Natural killer cell (primary cell): ENCODE measurements around the gene TMIE. TPM values are rescaled to one million over a fixed set of nuclear protein-coding genes. Genes with fewer than 3 reads are reported as not detected.

ENCODE experiments used
- ATAC-seq, 3 donors: fragments of 150-1000 bp in 2 of 3; fragments of 200-7000 bp in 1 of 3; cut with Tn5 transposase; 1 replicate in 1 of 3; 2 replicates in 2 of 3; pipeline ENCODE4 v1.10.0; 2021; ENCODE audit warnings: mild to moderate bottlenecking in 2 of 3, moderate library complexity in 2 of 3
- DNase-seq, 2 donors: peaks; one replicate each; pipeline versions ENCODE4 v3.0.0 to v3.0.0-alpha.2; 2013 to 2021; ENCODE audit warnings: mixed read lengths in 1 of 2
- H3K27ac ChIP-seq: one replicate; pipeline ENCODE4 v1.5.1; 2013; ENCODE audit warnings: mild to moderate bottlenecking, low read length
- H3K27me3 ChIP-seq: one replicate; pipeline ENCODE4 v1.6.1; 2013; ENCODE audit warnings: low read length; ENCODE audit not compliant: control insufficient read depth, insufficient read depth
- H3K36me3 ChIP-seq: one replicate; pipeline ENCODE4 v1.6.1; 2013; ENCODE audit warnings: low read length; ENCODE audit not compliant: control insufficient read depth, insufficient read depth
- H3K4me1 ChIP-seq: one replicate; pipeline ENCODE4 v1.6.1; 2013; ENCODE audit warnings: low read length; ENCODE audit not compliant: control insufficient read depth, insufficient read depth
- H3K4me3 ChIP-seq: one replicate; pipeline ENCODE4 v1.5.1; 2013; ENCODE audit warnings: low read length
- H3K9me3 ChIP-seq: one replicate; pipeline ENCODE4 v1.6.1; 2013; ENCODE audit warnings: low read length; ENCODE audit not compliant: control insufficient read depth, insufficient read depth
- H3K27ac Mint-ChIP-seq, 2 donors: one replicate each; pipeline ENCODE4 v1.8.0; 2022; ENCODE audit warnings: mild to moderate bottlenecking in 2 of 2, mixed read lengths in 2 of 2, moderate library complexity in 1 of 2
- H3K27me3 Mint-ChIP-seq, 2 donors: one replicate each; pipeline ENCODE4 v1.8.0; 2022; ENCODE audit warnings: low read depth in 2 of 2, mixed read lengths in 2 of 2
- H3K36me3 Mint-ChIP-seq: one replicate; pipeline ENCODE4 v1.8.0; 2022; ENCODE audit warnings: mixed read lengths
- H3K4me1 Mint-ChIP-seq, 2 donors: one replicate each; pipeline ENCODE4 v1.8.0; 2022; ENCODE audit warnings: mixed read lengths in 2 of 2
- H3K4me3 Mint-ChIP-seq: one replicate; pipeline ENCODE4 v1.8.0; 2022; ENCODE audit warnings: mild to moderate bottlenecking, moderate library complexity, mixed read lengths
- H3K9me3 Mint-ChIP-seq, 2 donors: one replicate each; pipeline ENCODE4 v1.8.0; 2022; ENCODE audit warnings: mixed read lengths in 2 of 2
- WGBS: methylation state at CpG from one replicate; pipeline ENCODE4 v1.1.7; 2013; ENCODE audit warnings: missing lambda C conversion rate; ENCODE audit not compliant: insufficient coverage; 5-methylcytosine and 5-hydroxymethylcytosine counted together
- intact Hi-C: fragments of 100-400 bp; cut with micrococcal nuclease; formaldehyde crosslinking; loops from one replicate; pipeline ENCODE4 v1.14.2; 2022
- total RNA-seq, 4 donors: library from RNA; stranded (reverse); fragments of 120-200 nt in 1 of 4; gene quantifications; one replicate each; pipeline versions ENCODE4 v1.2.3 to v1.2.4, GENCODE V29; 2013 to 2022
- TF ChIP-seq, protein P1 (sequence below): fragments of 200-600 bp; IDR thresholded peaks from one replicate; pipeline ENCODE4 v1.8.0; 2022; ENCODE audit warnings: antibody characterized with exemption

TMIE gene
- total RNA-seq, 3 donors from 2014 or later (not counting 1 experiment from before 2014, with no cell fraction given) = not detected

DNA sequence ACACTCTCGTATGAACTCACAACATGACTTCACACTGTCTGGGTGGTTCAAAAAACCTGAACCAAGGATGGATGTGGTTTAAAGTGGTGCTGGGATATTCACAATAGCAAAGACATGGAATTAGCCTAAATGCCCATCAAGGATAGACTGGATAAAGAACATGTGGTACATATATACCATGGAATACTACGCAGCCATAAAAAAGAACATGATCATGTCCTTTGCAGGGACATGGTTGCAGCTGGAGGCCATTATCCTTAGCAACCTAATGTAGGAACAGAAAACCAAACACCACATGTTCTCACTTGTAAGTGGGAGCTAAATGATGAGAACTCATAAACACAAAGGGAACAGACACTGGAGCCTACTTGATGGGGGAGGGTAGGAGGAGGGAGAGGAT is 19.8 kb downstream of the TMIE start:
- H3K4me3 ChIP-seq = no peak overlapping the region
- H3K27ac ChIP-seq = no peak overlapping the region
- H3K9me3 ChIP-seq = no peaks in the 10 kb centered on the region
- Mint-ChIP-seq H3K9me3 (peaks cover 0 to 3% of the 10 kb centered on the region in 2 donors), H3K27me3 (peaks cover 5 to 20% of the 10 kb centered on the region in 2 donors), H3K4me3 (no peak overlapping the region), H3K36me3 (no peaks in the 10 kb centered on the region), H3K4me1 (peaks cover 0 to 4% of the 10 kb centered on the region in 2 donors), H3K27ac (no peak overlapping the region)
- H3K27me3 ChIP-seq = peaks cover 2% of the 10 kb centered on the region
- intact Hi-C loops = no loop called here
- 100% methylated on average over 1 of the region's 2 CpGs for WGBS
- no peak for DNase-seq
- ATAC-seq = no peak
- H3K36me3 ChIP-seq = no peaks in the 10 kb centered on the region
- TF ChIP-seq, protein P1, sequence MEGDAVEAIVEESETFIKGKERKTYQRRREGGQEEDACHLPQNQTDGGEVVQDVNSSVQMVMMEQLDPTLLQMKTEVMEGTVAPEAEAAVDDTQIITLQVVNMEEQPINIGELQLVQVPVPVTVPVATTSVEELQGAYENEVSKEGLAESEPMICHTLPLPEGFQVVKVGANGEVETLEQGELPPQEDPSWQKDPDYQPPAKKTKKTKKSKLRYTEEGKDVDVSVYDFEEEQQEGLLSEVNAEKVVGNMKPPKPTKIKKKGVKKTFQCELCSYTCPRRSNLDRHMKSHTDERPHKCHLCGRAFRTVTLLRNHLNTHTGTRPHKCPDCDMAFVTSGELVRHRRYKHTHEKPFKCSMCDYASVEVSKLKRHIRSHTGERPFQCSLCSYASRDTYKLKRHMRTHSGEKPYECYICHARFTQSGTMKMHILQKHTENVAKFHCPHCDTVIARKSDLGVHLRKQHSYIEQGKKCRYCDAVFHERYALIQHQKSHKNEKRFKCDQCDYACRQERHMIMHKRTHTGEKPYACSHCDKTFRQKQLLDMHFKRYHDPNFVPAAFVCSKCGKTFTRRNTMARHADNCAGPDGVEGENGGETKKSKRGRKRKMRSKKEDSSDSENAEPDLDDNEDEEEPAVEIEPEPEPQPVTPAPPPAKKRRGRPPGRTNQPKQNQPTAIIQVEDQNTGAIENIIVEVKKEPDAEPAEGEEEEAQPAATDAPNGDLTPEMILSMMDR = no peak
- H3K4me1 ChIP-seq = no peaks in the 10 kb centered on the region

DNA sequence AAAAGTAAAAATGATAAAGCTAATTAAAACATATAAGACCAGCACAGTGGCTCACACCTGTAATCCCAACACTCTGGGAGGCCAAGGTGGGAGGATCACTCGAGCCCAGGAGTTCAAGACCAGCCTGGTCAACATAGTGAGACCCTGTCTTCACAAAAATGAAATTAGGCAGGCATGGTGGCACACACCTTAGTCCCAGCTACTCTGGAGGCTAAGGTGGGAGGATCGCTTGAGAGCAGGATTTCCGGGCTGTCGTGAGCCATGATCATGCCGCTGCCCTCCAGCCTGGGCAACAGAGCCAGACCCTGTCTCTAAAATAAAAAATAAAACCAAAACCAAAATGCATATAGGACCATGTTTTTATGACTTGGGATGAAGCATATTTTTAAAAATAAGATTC is 21.3 kb downstream of the TMIE start:
- H3K27me3 ChIP-seq = peaks cover 2% of the 10 kb centered on the region
- no peaks in the 10 kb centered on the region for H3K9me3 ChIP-seq
- Mint-ChIP-seq H3K4me1 (peaks cover 0 to 4% of the 10 kb centered on the region in 2 donors), H3K27ac (no peak overlapping the region), H3K27me3 (peaks cover 19 to 21% of the 10 kb centered on the region in 2 donors), H3K9me3 (peaks cover 0 to 3% of the 10 kb centered on the region in 2 donors), H3K36me3 (no peaks in the 10 kb centered on the region), H3K4me3 (no peak overlapping the region)
- intact Hi-C loops = no loop called here
- DNase-seq = no peak
- H3K4me1 ChIP-seq = no peaks in the 10 kb centered on the region
- TF ChIP-seq, protein P1 = no peak
- H3K27ac ChIP-seq = no peak overlapping the region
- no peaks in the 10 kb centered on the region for H3K36me3 ChIP-seq
- no peak overlapping the region for H3K4me3 ChIP-seq
- 95% methylated on average over 5 of the region's 5 CpGs for WGBS
- no peak for ATAC-seq

DNA sequence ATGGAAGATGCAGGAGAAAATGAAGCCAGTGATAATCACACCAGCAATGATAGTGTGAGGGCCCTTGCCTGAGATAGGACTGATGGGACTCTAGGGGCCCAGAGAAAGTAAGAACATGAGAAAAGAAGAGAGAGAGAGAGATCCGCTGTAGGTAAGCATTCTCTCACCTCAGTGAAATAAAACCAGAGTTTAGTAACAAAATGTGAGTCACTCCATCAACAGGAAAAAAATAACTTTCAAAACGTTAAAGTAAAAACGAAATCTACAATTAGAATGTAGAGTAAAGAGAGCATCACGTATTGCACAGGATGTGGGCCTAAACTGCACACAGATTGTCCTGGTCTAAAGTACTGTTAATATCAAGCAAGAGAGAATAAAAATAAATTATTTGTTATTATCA is 23.2 kb downstream of the TMIE start:
- Mint-ChIP-seq H3K9me3 (peaks cover 0 to 3% of the 10 kb centered on the region in 2 donors), H3K27me3 (peaks cover 15 to 29% of the 10 kb centered on the region in 2 donors), H3K4me3 (no peak overlapping the region), H3K36me3 (no peaks in the 10 kb centered on the region), H3K27ac (no peak overlapping the region), H3K4me1 (no peaks in the 10 kb centered on the region)
- intact Hi-C loops = no loop called here
- H3K36me3 ChIP-seq = no peaks in the 10 kb centered on the region
- no peaks in the 10 kb centered on the region for H3K9me3 ChIP-seq
- peaks cover 2% of the 10 kb centered on the region for H3K27me3 ChIP-seq
- no peak overlapping the region for H3K27ac ChIP-seq
- no peaks in the 10 kb centered on the region for H3K4me1 ChIP-seq
- ATAC-seq (no peak), DNase-seq (no peak)
- H3K4me3 ChIP-seq = no peak overlapping the region
- TF ChIP-seq, protein P1 = no peak
- 82% methylated on average over 3 of the region's 4 CpGs for WGBS

DNA sequence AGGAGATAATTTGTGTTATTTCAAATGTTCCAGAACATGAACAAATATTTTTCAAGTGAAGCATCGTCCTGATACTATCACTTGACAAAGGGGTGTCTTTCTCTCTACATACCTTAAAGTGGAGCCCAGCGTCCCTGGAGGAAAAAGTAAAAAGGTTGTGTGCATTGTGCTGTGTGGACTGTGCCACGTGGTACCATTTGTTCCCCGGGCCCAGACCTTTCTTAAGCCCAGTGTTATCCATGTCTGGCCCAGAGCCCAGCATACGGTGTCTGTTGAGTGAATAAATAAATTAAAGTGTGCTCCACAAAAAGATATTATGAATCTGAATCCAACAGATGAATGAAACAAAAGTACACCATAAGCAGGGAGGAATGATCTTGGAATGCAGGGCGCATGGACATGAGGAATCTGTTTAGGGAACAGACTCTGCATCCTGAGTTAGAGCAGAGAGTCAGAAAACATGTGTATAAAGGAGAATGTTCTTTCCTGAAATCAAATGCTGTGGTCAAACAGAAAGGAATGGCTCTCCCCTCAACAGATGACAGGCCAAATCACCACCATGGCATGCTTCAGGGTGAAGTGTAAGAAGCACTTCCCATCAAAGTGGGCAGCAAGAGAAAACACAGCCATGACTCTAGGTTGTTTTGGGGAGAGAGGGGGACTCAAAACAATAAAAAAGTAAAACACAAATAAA is 24.6 kb downstream of the TMIE start:
- Mint-ChIP-seq H3K27me3 (peaks cover 15 to 32% of the 10 kb centered on the region in 2 donors), H3K4me1 (no peaks in the 10 kb centered on the region)
- ATAC-seq = no peak

More for the DNA sequence above, 24.6 kb downstream of the TMIE start:
- 89% methylated on average over 4 of the region's 6 CpGs for WGBS
- Histone ChIP-seq H3K27ac (no peak overlapping the region), H3K4me3 (no peak overlapping the region), H3K27me3 (peaks cover 2% of the 10 kb centered on the region), H3K4me1 (no peaks in the 10 kb centered on the region), H3K36me3 (no peaks in the 10 kb centered on the region), H3K9me3 (no peaks in the 10 kb centered on the region)
- intact Hi-C loops = no loop called here
- Mint-ChIP-seq H3K4me3 (no peak overlapping the region), H3K9me3 (peaks cover 0 to 3% of the 10 kb centered on the region in 2 donors), H3K27ac (no peak overlapping the region), H3K36me3 (no peaks in the 10 kb centered on the region)
- DNase-seq = no peak
- TF ChIP-seq, protein P1 = no peak
